HepG2 (cell line): ENCODE results near the gene TMPO. TPM values are rescaled to one million over a fixed set of nuclear protein-coding genes. Genes with fewer than 3 reads are reported as not detected.
A peak's percentile ranks its signal among the peaks of the same experiment; 100 is the strongest.

Source experiments
- ATAC-seq: fragments of 200-7000 bp; cut with Tn5 transposase; 3 replicates; pipeline ENCODE4 v1.9.1; 2020; ENCODE audit warnings: mild to moderate bottlenecking, moderate library complexity
- BruUV-seq: library from RNA; stranded (reverse); fragments of 400-500 nt; replicated peaks from 2 replicates; lab custom pipeline; 2021; lab: Mats Ljungman, UMichigan
- CTCF ChIA-PET: fragments of 300-600 bp; formaldehyde crosslinking; extraction: SDS; loops from one replicate; lab custom pipeline; 2021; ENCODE audit warnings: low total read pairs, inconsistent platforms, low intra/inter-chr PET ratio; lab: Yijun Ruan, JAX
- POLR2A ChIA-PET: fragments of 350-600 bp; sonication (Branson Sonifier 250); formaldehyde crosslinking; loops from one replicate; lab custom pipeline; 2020; ENCODE audit warnings: antibody characterized with exemption, inconsistent platforms; lab: Yijun Ruan, JAX
- DNase-seq: peaks from one replicate; pipeline ENCODE4 v3.0.0-alpha.2; 2015; ENCODE audit warnings: low spot score
- FAIRE-seq: peaks from 3 replicates; lab custom pipeline; 2011; peaks lifted over from hg19 to GRCh38; lab: Jason Lieb, UNC
- H2AFZ ChIP-seq: one replicate; pipeline ENCODE4 v1.6.1; 2011; ENCODE audit warnings: low read length, inconsistent platforms
- H3K27ac ChIP-seq: fragments of 300-600 bp; 3 replicates; pipeline ENCODE4 v1.8.0; 2011; ENCODE audit warnings: mixed run types, mild to moderate bottlenecking, mixed read lengths, low read length, inconsistent platforms; ENCODE audit not compliant: insufficient read depth; ENCODE audit errors: extremely low read length
- H3K27me3 ChIP-seq, 2 experiments: fragments of 200-600 bp in 1 of 2; 2 replicates in 1 of 2; 3 replicates in 1 of 2; pipeline versions ENCODE4 v1.6.0 to v1.8.0; 2011; ENCODE audit warnings: low read length in 2 of 2, mild to moderate bottlenecking in 2 of 2, moderate library complexity in 2 of 2, inconsistent platforms in 1 of 2; ENCODE audit not compliant: insufficient read depth in 2 of 2, control insufficient read depth in 1 of 2
- H3K36me3 ChIP-seq, 2 experiments: fragments of 200-600 bp in 1 of 2; replicated peaks in 1 of 2; 2 replicates in 1 of 2; 3 replicates in 1 of 2; pipeline versions ENCODE4 v1.5.1 to v1.8.0; 2011; ENCODE audit warnings: low read length in 2 of 2, inconsistent platforms in 1 of 2; ENCODE audit not compliant: insufficient read depth in 2 of 2, control insufficient read depth in 1 of 2
- H3K4me1 ChIP-seq: 2 replicates; pipeline ENCODE4 v1.5.1; 2012; ENCODE audit warnings: low read length, inconsistent platforms; ENCODE audit not compliant: insufficient read depth
- H3K4me2 ChIP-seq: 2 replicates; pipeline ENCODE4 v1.6.0; 2011; ENCODE audit warnings: low read depth, low read length, inconsistent platforms
- H3K4me3 ChIP-seq, 3 experiments: fragments of 200-600 bp in 1 of 3; sonication (generic), shearing (Covaris generic) in 1 of 3; replicated peaks in 1 of 3; 2 replicates each; pipeline ENCODE4 v1.5.1; 2011 to 2016; ENCODE audit warnings: low read length in 3 of 3, inconsistent platforms in 2 of 3, low read depth in 2 of 3, mild to moderate bottlenecking in 2 of 3, control low read depth in 1 of 3, mixed read lengths in 1 of 3; ENCODE audit not compliant: insufficient read depth in 1 of 3
- H3K79me2 ChIP-seq: one replicate; pipeline ENCODE4 v1.6.1; 2011; ENCODE audit warnings: low read length, inconsistent platforms; ENCODE audit not compliant: insufficient read depth
- H3K9ac ChIP-seq: 2 replicates; pipeline ENCODE4 v1.6.0; 2011; ENCODE audit warnings: mild to moderate bottlenecking, low read depth, low read length, inconsistent platforms; ENCODE audit not compliant: insufficient read depth
- H3K9me3 ChIP-seq: 2 replicates; pipeline ENCODE4 v1.5.1; 2012; ENCODE audit warnings: mild to moderate bottlenecking, low read length
- H4K20me1 ChIP-seq: 2 replicates; pipeline ENCODE4 v1.6.0; 2011; ENCODE audit warnings: inconsistent platforms, mild to moderate bottlenecking, low read length, moderate library complexity; ENCODE audit not compliant: insufficient read depth
- GABPB1 ChIP-seq: IDR thresholded peaks from 2 replicates; pipeline ENCODE4 v1.6.1; 2016; ENCODE audit warnings: mild to moderate bottlenecking, missing genetic modification reagents, moderate library complexity, missing compliant biosample characterization
- GTF3A ChIP-seq: sonication (generic); formaldehyde crosslinking; conservative IDR thresholded peaks from 2 replicates; pipeline ENCODE4 v1.4.0; 2020; ENCODE audit warnings: mild to moderate bottlenecking, missing genetic modification reagents
- HDAC6 ChIP-seq: fragments of 200-600 bp; sonication (generic); IDR thresholded peaks from 2 replicates; pipeline ENCODE4 v1.7.0; 2017; ENCODE audit warnings: mild to moderate bottlenecking, antibody characterized with exemption, low read length, low read depth
- HES4 ChIP-seq: sonication (generic); formaldehyde crosslinking; IDR thresholded peaks from 2 replicates; pipeline ENCODE4 v1.9.0; 2021; ENCODE audit warnings: mild to moderate bottlenecking, missing genetic modification reagents, borderline replicate concordance
- HNRNPH1 ChIP-seq: fragments of 200-400 bp; formaldehyde crosslinking; optimal IDR thresholded peaks from 2 replicates; pipeline ENCODE3; 2017; ENCODE audit warnings: mild to moderate bottlenecking, low read depth, low read length
- KDM1A ChIP-seq: IDR thresholded peaks from 2 replicates; pipeline ENCODE4 v1.6.1; 2016; ENCODE audit warnings: missing compliant biosample characterization
- RXRB ChIP-seq: IDR thresholded peaks from 2 replicates; pipeline ENCODE4 v1.6.1; 2016; ENCODE audit warnings: borderline replicate concordance, missing genetic modification reagents, missing compliant biosample characterization
- SP1 ChIP-seq, 2 experiments: fragments of 450-650 bp in 1 of 2; sonication (generic) in 1 of 2; formaldehyde crosslinking in 1 of 2; IDR thresholded peaks; 2 replicates each; pipeline versions ENCODE4 v1.4.0 to v1.6.1; 2016 to 2020; ENCODE audit warnings: missing genetic modification reagents in 1 of 2
- U2AF1 ChIP-seq: fragments of 200-400 bp; formaldehyde crosslinking; optimal IDR thresholded peaks from 2 replicates; pipeline ENCODE3; 2017; ENCODE audit warnings: mild to moderate bottlenecking, low read depth, low read length
- ZNF230 ChIP-seq: sonication (generic); formaldehyde crosslinking; IDR thresholded peaks from 2 replicates; pipeline ENCODE4 v1.4.0; 2020; ENCODE audit warnings: mild to moderate bottlenecking, missing genetic modification reagents
- ZNF3 ChIP-seq: IDR thresholded peaks from 2 replicates; pipeline ENCODE4 v1.7.0; 2017; ENCODE audit warnings: inconsistent platforms
- ZNF383 ChIP-seq: sonication (generic); formaldehyde crosslinking; IDR thresholded peaks from 2 replicates; pipeline ENCODE4 v1.4.0; 2020; ENCODE audit warnings: missing genetic modification reagents, mild to moderate bottlenecking, borderline replicate concordance
- ZNF619 ChIP-seq: sonication (generic); formaldehyde crosslinking; IDR thresholded peaks from 2 replicates; pipeline ENCODE4 v1.4.0; 2020; ENCODE audit warnings: mild to moderate bottlenecking, missing genetic modification reagents
- WGBS: methylation state at CpG from one replicate; pipeline ENCODE4 v1.1.6; 2017; ENCODE audit warnings: low lambda C conversion rate; 5-methylcytosine and 5-hydroxymethylcytosine counted together
- in situ Hi-C: cut with HindIII; loops from 2 replicates; pipeline ENCODE4 v1.10.0; 2017; ENCODE audit warnings: low pct_unique_long_range_greater_than_20kb; ENCODE audit not compliant: extremely low pct_ligation_motif_present
- intact Hi-C: fragments of 100-400 bp; cut with micrococcal nuclease; formaldehyde crosslinking; loops from one replicate; pipeline ENCODE4 v1.10.0; 2022; ENCODE audit not compliant: unreplicated experiment
- polyA plus RNA-seq, 8 experiments: library from polyadenylated mRNA; depleted of rRNA in 3 of 8; stranded (reverse) in 7 of 8; unstranded in 1 of 8; fragments of >200 nt; fragmentation: Illumina TruSeq in 4 of 8; extraction: Trizol in 4 of 8; gene quantifications; 2 replicates each; pipeline versions ENCODE4 v1.2.1 to v1.2.3, GENCODE V29; 2011 to 2016; ENCODE audit warnings: low read depth in 4 of 8, missing spikeins in 1 of 8, mixed read lengths in 1 of 8; ENCODE audit not compliant: insufficient read depth in 1 of 8
- total RNA-seq, 5 experiments: library from RNA; depleted of rRNA; stranded (reverse); fragments of >200 nt; fragmentation: Illumina TruSeq; extraction: Trizol; gene quantifications; 2 replicates each; pipeline ENCODE4 v1.2.3, GENCODE V29; 2016; ENCODE audit warnings: low read depth in 1 of 5
- TF ChIP-seq, protein P1 (sequence below): sonication (generic); formaldehyde crosslinking; IDR thresholded peaks from 2 replicates; pipeline ENCODE4 v1.9.0; 2021; ENCODE audit warnings: missing genetic modification reagents, borderline replicate concordance
- TF ChIP-seq, protein P2 (sequence below): sonication (generic); formaldehyde crosslinking; IDR thresholded peaks from 2 replicates; pipeline ENCODE4 v1.4.0; 2020; ENCODE audit warnings: missing genetic modification reagents, low read depth, mild to moderate bottlenecking, borderline replicate concordance
- TF ChIP-seq, protein P3 (sequence below): sonication (generic); formaldehyde crosslinking; IDR thresholded peaks from 2 replicates; pipeline ENCODE4 v1.4.0; 2020; ENCODE audit warnings: missing genetic modification reagents
- TF ChIP-seq, protein P4 (sequence below): sonication (generic); formaldehyde crosslinking; IDR thresholded peaks from 2 replicates; pipeline ENCODE4 v1.8.0; 2022; ENCODE audit warnings: missing genetic modification reagents, low read depth, mild to moderate bottlenecking, borderline replicate concordance

TMPO gene
- total and polyA plus RNA-seq, 2 of the 13 experiments (the other 11 are each of a cell fraction or from before 2014, with no cell fraction given) = 24.2 to 167 TPM

DNA sequence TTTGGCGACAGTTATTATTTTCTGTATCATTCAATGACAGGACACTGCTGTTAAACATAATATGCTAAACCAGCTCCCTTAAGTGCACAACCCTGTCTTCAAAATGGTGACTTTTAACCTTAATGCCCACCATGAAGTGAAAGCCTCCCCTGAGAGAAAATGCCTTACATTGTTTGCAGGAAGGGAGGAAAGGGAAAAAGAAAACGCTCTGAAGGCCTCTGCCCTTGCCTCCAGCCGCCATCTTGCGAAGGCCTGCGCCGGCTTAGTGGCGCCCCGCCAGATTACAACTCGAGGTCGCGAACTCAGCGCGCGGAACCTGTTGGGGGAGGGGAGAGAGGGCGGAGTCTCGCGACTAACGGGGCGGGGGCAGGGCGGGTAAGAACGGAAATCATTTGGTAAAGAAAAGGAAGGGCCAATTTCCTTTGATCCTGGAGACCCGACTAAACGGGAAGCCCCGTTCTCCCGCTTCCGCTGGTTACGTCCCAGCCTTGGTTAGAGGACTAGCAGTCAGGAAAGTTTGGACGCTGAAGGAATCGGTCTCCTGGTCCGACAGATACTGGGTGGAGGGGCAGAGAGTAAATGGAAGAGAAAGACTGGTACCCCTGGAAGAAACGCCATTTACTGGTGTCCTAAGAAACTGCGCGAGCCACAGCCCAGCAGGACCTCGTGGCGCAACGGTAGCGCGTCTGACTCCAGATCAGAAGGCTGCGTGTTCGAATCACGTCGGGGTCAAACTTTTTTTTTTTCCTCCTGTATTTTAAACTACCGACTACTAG lies 11.6 kb upstream of the TMPO start:
- Histone ChIP-seq H2AFZ (peak overlapping the region; percentile 75), H3K4me1 (peaks cover 39% of the 10 kb centered on the region), H3K4me3 (peak overlapping the region; percentile 72 to 77 (median 77)), H3K9me3 (no peaks in the 10 kb centered on the region), H3K9ac (peak overlapping the region; percentile 91), H4K20me1 (no peaks in the 10 kb centered on the region), H3K27me3 (no peaks in the 10 kb centered on the region; a peak in 1 of 5 replicates), H3K4me2 (peak overlapping the region; percentile 83), H3K27ac (peak overlapping the region; percentile 99), H3K79me2 (no peaks in the 10 kb centered on the region), H3K36me3 (no peaks in the 10 kb centered on the region)
- DNase-seq (peak; percentile 84), ATAC-seq (peak; percentile 58), FAIRE-seq (peak; percentile 80)
- 1% methylated on average over 37 of the region's 43 CpGs for WGBS
- CTCF ChIA-PET = interaction anchor here (2.0 kb wide), 1 partner anchor 13 kb away, joined by 6 read pairs; no protein-coding TSS in a partner anchor
- in situ Hi-C loops (no loop called here), intact Hi-C loops (loop anchor here (1.0 to 5.0 kb wide), 6 partner anchors 12 to 936 kb away; partner anchors contain the start of genes APAF1, IKBIP and SLC25A3)
- POLR2A ChIA-PET = interaction anchor here (0.9 kb wide), 1 partner anchor 12 kb away, joined by 6 read pairs; no protein-coding TSS in a partner anchor
- no TSS peak for BruUV-seq
- TF ChIP-seq RXRB (CRISPR knock-in tag) = peak; percentile 34; the same call in 1 of the 2 replicates
- TF ChIP-seq ZNF383 (CRISPR knock-in tag) = no peak
- peak; percentile 86; the same call in 1 of the 2 replicates for TF ChIP-seq KDM1A (CRISPR knock-in tag)
- TF ChIP-seq, protein P1, sequence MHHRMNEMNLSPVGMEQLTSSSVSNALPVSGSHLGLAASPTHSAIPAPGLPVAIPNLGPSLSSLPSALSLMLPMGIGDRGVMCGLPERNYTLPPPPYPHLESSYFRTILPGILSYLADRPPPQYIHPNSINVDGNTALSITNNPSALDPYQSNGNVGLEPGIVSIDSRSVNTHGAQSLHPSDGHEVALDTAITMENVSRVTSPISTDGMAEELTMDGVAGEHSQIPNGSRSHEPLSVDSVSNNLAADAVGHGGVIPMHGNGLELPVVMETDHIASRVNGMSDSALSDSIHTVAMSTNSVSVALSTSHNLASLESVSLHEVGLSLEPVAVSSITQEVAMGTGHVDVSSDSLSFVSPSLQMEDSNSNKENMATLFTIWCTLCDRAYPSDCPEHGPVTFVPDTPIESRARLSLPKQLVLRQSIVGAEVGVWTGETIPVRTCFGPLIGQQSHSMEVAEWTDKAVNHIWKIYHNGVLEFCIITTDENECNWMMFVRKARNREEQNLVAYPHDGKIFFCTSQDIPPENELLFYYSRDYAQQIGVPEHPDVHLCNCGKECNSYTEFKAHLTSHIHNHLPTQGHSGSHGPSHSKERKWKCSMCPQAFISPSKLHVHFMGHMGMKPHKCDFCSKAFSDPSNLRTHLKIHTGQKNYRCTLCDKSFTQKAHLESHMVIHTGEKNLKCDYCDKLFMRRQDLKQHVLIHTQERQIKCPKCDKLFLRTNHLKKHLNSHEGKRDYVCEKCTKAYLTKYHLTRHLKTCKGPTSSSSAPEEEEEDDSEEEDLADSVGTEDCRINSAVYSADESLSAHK (CRISPR knock-in tag) = no peak
- peak; percentile 30; the same call in 1 of the 2 replicates for TF ChIP-seq ZNF619
- peak; percentile 71 for TF ChIP-seq GABPB1 (CRISPR knock-in tag)
- 0 out of 2 replicates have a peak, but pooled peaks have one; percentile 87 for TF ChIP-seq GTF3A
- TF ChIP-seq HES4 = 0 out of 2 replicates have a peak, but pooled peaks have one; percentile 24
- no peak for TF ChIP-seq HDAC6
- TF ChIP-seq SP1 (IDR thresholded peaks at IDR 0.05) = no peak
- peak; percentile 67 for TF ChIP-seq SP1 (CRISPR knock-in tag; IDR thresholded peaks at IDR 0.05)
- peak; percentile 55; the same call in 1 of the 2 replicates for TF ChIP-seq ZNF3 (CRISPR knock-in tag)
- TF ChIP-seq, protein P2, sequence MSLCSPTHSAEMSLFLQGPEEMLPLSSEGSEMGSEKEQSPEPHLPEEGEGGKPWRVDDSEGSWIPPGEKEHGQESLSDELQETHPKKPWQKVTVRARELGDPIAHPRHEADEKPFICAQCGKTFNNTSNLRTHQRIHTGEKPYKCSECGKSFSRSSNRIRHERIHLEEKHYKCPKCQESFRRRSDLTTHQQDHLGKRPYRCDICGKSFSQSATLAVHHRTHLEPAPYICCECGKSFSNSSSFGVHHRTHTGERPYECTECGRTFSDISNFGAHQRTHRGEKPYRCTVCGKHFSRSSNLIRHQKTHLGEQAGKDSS (CRISPR knock-in tag) = peak; percentile 28; the same call in 1 of the 2 replicates
- TF ChIP-seq HNRNPH1 = no peak
- TF ChIP-seq ZNF230 = 0 out of 2 replicates have a peak, but pooled peaks have one; percentile 57
- TF ChIP-seq, protein P3, sequence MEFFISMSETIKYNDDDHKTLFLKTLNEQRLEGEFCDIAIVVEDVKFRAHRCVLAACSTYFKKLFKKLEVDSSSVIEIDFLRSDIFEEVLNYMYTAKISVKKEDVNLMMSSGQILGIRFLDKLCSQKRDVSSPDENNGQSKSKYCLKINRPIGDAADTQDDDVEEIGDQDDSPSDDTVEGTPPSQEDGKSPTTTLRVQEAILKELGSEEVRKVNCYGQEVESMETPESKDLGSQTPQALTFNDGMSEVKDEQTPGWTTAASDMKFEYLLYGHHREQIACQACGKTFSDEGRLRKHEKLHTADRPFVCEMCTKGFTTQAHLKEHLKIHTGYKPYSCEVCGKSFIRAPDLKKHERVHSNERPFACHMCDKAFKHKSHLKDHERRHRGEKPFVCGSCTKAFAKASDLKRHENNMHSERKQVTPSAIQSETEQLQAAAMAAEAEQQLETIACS = 0 out of 2 replicates have a peak, but pooled peaks have one; percentile 4
- TF ChIP-seq, protein P4, sequence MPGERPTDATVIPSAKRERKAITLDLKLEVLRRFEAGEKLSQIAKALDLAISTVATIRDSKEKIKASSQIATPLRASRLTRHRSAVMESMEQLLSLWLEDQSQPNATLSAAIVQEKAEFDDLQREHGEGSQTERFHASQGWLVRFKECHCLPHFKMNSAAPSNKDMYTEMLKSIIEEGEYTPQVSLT (CRISPR knock-in tag) = peak; percentile 84; the same call in 1 of the 2 replicates
- TF ChIP-seq U2AF1 = peak; percentile 57
